G401.6 (cell line): ENCODE measurements around the gene SUGCT.

Experiments
- FAIRE-seq: peaks from 2 replicates; lab custom pipeline; 2012; peaks lifted over from hg19 to GRCh38; lab: Jason Lieb, UNC

Gene SUGCT

GRCh38 chr7:40786909-40787308, 652.1 kb downstream of the SUGCT start:
- FAIRE-seq: no peak

GRCh38 chr7:40793132-40793531, 658.3 kb downstream of the SUGCT start:
- no peak for FAIRE-seq

GRCh38 chr7:40795607-40796006, 660.8 kb downstream of the SUGCT start:
- FAIRE-seq: no peak

- FAIRE-seq: no peak
Observed at GRCh38 chr7:40796723-40797122, 661.9 kb downstream of the SUGCT start.

- FAIRE-seq: no peak
Observed at GRCh38 chr7:40798613-40799012, 663.8 kb downstream of the SUGCT start.

GRCh38 chr7:40799493-40800403, 664.9 kb downstream of the SUGCT start:
- no peak for FAIRE-seq

GRCh38 chr7:40800771-40801170, 666.0 kb downstream of the SUGCT start:
- FAIRE-seq: no peak

- FAIRE-seq: no peak
Observed at GRCh38 chr7:40802497-40802896, 667.7 kb downstream of the SUGCT start.

GRCh38 chr7:40804477-40805215, 669.8 kb downstream of the SUGCT start:
- no peak for FAIRE-seq

GRCh38 chr7:40805361-40805760, 670.6 kb downstream of the SUGCT start:
- no peak for FAIRE-seq

- no peak for FAIRE-seq
Observed at GRCh38 chr7:40808378-40808942, 673.7 kb downstream of the SUGCT start.

GRCh38 chr7:40810274-40810673, 675.5 kb downstream of the SUGCT start:
- no peak for FAIRE-seq

GRCh38 chr7:40811666-40812065, 676.9 kb downstream of the SUGCT start:
- FAIRE-seq: no peak

GRCh38 chr7:40815022-40815421, 680.2 kb downstream of the SUGCT start:
- no peak for FAIRE-seq

- FAIRE-seq: no peak
Observed at GRCh38 chr7:40815512-40815911, 680.7 kb downstream of the SUGCT start.

- no peak for FAIRE-seq
Observed at GRCh38 chr7:40822861-40823260, 688.1 kb downstream of the SUGCT start.

- FAIRE-seq: no peak
Observed at GRCh38 chr7:40824461-40824860, 689.7 kb downstream of the SUGCT start.

GRCh38 chr7:40826411-40827221, 691.8 kb downstream of the SUGCT start:
- no peak for FAIRE-seq

GRCh38 chr7:40827222-40828085, 692.6 kb downstream of the SUGCT start:
- FAIRE-seq: no peak

- no peak for FAIRE-seq
Observed at GRCh38 chr7:40828686-40829600, 694.1 kb downstream of the SUGCT start.
